HG03571 (cell line): ENCODE results near the gene ARHGAP4.

Source experiments
- ATAC-seq: cut with Tn5 transposase; IDR thresholded peaks from one replicate; pipeline ENCODE4 v1.9.1; 2021; ENCODE audit not compliant: unreplicated experiment

ARHGAP4 gene

DNA sequence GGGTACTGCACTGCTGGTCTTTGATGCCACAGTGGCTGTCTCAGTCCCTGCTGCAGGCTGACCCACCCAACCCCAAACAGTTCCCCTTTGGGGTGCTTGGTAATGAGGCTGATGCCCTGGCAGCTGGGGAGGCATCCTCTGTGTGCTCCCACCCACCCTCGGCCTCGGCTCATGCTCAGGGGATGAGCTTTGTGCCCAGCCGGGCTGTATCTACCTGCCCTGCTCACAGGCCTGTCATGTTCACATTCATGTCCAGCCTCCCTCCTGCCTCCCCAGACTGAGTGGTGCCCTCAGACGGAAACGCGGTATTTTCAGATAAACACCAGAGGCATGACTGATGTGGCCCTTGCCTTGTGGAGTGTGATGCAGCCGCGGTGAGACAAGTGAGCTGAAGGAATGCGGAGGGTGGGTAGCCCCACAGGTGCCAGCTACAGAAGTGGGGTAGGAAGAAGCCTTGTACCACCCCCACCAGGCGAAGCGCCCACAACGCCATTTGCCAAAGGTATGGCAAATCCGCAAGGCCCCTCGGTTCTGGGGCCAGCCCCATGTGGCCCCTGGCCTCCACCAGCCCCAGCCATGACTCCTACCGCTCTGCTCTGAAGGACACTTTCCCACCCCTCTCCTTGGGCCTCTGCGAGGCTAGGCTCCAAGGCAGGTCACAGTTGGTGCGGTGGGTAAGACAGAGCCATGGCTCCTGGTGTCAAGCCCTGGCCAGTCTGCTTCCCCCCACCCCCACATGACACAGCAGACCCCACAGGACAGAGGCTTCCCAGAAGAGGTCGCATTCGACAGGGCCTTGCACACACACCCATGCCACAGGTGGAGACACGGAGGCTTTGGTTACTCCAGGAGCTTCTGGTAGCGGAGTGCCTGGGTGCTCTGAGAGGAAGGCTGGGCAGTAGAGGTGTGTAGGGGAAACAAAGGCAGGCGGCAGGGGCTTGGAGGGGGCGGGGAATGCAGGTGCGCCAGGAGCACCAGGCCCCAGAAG is 20.2 kb upstream of the ARHGAP4 start:
- ATAC-seq = no peak

DNA sequence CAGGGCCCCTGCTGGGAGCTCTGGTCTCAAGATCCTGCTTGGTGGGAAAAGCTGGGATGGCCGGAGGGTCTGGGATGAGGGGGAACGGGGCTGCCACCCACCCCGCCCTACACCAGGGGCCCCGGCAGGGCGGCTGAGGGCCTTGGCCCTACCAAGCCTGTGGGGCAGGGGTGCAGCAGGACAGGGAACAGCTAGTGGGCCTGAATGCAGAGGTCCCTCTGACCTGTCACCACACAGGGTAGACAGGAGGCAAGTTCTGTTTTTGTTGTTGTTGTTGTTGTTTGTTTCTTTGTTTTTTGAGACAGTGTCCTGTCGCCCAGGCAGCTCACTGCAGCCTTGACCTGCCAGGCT is 18.7 kb upstream of the ARHGAP4 start:
- ATAC-seq = no peak

DNA sequence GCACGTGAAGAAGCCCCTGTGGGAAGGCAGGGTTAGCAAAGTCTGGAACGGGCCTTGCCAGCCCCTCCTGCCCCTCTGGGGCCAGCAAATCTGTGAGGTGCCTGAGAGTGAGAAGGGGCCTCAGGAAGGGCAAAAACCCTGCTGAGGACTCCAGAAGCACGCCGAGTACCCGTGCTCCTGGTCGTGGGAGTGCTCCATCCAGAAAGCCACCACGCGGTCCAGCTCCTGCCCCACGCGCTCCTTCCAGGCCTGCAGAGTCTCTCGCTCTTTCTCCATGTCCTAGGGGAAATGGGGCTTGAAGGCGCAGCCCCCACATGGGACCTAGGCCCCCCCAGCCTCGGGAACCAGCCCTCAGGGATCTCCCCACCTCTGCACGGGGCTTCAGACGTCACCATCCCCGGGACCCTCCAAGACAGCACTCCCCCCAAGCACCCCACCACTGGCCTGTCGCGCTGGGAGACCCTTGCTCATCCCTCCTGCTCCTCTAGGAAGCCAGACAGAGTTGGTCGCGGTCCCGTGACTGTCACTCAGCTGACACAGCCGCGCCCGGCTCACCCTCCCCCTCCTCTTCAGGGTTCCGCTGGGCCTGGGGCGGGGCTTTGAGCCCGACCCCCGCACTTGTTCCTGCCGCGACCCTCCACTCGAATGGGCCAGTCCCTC is 18.2 kb upstream of the ARHGAP4 start, which contains the start of gene RENBP:
Gene RENBP (minus strand): TSS at position 504 of the 660 bp plus-strand sequence. CDS start 33 bp downstream, at position 471.
- no peak for ATAC-seq

DNA sequence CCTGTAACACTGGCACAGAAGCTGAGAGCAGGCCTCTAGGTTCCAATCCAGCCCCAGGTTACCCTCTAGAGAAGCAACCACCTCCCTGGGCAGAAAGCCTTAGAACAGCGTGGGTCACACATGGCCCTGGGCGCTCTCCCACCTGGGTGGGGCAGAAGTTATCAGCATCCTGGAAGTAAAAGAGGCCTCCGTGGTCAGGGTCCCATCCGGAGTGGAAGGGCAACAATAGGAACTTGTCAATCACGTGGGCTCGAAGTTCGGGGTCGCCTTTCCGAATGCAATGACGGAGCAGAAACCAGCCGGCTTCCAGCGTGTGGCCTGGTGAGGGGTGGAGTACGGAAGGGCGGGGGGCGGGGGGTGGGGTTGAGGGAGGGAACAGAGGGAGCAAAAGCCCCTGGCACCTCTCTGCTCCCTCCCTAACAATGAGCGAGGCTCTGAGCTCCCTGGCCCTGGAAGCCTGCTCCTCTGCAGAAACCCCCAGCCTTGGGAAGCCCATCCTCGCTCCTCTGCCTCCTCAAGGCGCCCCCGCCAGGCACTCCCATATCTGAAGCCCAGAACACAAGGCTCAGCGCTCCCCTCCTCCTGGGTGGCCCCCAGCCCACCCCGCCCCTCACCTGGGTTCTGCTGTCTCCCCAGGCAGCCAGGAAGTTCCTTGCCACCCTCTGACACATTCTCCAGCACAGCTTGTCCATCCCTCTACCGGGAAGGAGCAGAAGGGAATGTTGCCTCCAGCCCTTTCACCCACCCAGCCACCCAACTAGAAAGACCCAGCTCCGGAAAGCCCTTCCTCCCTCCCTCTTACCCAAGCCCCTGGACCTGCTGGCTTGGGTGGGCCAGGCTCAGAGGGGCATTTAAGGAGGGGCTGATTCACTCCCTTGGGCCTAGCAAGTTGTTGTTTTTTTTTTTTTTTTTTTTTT is 15.5 kb upstream of the ARHGAP4 start:
- no peak for ATAC-seq

DNA sequence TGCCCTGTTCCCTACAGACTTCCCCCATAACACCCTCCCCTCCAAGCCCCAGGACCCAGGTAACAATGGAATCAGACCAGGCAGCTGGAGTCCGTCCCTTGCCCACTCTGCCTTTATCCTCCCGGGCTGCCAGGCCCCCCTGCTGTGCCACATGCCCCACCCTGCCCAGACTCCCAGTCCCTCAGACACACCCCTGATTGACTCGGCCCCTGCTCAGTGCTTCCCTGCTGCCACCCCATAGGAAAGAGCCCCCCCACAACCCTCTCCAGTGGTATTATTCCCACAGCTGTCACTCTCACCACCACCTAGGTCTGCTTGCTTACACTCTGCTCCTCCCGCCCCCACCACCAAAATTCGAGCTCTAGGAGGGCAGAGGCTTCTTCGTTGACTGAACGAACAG is 13.5 kb upstream of the ARHGAP4 start:
- ATAC-seq = no peak

DNA sequence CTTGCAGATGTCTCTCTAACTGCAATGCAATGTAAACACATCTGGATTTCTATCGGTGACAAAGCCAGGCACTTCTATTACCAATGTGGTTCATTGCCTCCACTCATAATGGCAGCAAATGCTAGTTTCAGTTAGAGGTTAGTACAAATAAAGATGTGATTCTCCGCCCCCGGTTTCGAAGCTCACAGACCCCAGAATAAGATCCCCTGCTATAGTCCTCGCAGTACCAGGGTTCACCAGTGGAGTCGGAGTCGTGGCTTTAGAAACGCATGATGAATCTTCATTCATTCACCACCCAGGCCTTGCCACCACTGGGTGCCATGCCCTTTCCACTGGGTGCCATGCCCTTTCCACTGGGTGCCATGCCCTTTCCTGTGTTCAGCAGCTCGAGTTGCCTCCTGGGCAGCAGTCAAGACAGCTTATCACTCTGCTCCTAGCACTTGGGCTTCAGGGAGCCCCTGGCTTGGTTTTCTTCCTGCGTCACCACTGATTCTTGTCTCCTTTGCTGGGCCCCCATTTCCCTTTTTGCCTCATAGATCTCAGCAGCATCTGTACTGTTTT is 12.2 kb upstream of the ARHGAP4 start:
- ATAC-seq = no peak

DNA sequence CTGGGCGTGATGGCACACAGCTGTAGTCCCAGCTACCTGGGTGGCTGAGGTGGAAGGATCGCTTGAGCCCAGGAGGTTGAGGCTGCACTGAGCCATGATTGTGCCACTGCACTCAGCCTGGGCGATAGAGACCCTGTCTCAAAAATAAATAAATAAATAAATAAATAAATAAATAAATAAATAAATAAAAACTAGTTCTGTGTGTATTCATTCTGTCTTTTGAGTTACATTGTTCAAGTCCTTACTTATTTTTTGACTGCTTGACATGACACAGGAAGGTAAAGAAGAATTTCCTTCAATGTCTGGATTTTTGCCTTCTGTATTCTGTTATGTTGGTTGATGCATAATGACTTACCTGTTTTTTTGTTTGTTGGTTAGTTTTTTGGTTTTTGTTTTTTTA is 11.0 kb upstream of the ARHGAP4 start:
- ATAC-seq = no peak

DNA sequence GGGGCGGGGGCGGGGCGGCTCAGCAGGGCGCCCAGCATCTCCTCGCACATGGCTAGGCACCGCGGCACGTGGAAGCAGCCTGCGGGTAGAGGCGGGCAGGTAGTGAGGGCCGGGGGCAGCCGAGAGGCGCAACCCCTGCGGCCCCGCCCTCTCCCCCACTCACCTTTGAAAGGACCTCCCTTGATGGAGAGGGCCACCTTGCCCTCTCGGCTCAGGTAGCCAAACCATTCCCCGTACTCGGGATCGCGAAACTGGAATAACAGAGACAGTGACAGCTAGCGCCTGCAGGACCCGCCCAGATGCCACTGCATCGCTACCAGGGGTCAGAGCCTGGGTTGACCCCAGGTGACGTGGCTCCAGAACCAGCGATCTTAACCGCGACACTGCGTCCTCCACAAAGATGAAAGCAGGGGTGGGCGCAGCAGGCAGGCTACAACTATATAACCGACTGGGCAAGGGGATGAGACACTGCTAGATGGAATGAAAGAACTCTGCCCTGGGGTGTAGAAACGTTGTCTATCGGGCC is 9.3 kb upstream of the ARHGAP4 start:
- ATAC-seq = peak; percentile 23

DNA sequence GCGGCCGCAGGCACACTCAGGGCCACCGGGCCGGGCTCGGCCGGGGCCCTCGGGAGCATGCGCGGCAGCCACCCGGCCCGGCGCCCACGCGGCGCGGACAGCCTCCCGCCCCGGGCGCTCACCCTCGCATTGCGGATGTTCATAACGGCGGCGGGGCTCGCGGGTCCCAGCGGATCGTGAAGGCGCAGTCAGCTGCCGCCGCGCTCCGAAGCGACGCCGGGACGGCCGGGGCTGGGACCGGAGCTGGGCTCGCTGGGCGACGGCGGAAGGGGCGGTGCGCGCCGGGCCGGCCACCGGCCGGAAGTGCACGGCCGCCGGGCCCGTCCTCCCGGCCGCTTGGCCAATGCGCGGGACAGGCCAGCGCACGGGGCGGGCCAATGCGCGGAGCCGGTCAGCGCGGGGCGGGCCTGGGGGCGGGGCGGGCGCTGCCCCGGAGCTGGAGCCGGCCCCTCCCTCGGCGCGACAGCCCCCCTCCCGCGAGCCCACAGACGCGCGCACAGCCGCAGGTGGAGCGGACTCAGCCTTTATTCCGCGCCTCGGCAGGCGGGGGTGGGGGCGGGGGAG is 8.8 kb upstream of the ARHGAP4 start, which contains the start of gene NAA10:
Gene NAA10 (minus strand): TSS at position 276 of the 564 bp plus-strand sequence. CDS start 133 bp downstream, at position 143.
- peak; percentile 78 for ATAC-seq

DNA sequence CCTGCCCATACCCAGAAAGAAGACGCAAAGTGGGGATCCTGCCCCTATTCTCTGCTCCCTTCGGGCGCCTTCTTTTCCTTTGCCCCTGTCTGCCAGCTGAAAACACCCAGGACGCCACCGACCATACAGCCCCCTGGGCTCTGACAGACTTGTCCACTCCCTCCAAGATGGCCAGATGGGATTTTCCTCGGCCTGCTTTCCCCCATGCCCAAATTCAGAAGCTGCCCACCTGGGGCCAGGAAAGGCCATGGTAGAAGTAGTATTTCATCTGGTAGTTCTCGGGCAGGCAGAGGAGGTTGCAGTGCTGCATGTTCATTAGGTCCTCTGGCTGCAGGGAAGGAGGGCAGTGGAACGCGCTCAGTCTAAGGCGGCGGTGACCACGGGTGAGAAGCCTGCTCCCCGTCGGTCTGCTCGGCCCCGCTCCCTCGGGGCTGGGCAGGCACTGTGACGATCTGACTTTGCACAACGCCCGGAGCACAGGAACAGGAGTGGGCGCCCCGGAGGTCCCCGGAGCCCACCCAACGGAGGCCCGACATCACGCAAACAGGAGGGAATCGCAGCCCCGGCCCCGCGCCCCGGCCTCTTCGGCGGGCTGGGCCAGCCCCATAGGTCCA is 8.2 kb upstream of the ARHGAP4 start:
- peak; percentile 2 for ATAC-seq

DNA sequence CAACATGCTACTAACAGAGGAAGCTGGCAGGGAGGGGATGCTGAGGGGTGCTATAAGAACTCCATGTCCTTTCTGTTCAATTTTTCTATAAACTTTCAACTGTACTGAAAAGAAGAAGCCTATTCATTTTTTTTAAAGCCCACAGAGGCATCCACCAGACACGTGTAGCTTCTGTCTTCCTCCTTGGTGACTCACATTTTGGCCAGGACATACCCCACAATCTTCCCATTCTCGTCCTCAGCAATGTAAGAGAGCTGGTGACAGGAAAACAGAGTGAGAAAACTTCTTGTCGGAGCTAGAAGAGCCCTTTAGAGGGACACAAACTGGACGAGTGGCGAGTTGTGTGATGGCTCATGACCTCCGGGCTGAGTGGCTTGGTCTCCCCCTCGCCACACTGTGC is 7.7 kb upstream of the ARHGAP4 start:
- ATAC-seq = no peak

DNA sequence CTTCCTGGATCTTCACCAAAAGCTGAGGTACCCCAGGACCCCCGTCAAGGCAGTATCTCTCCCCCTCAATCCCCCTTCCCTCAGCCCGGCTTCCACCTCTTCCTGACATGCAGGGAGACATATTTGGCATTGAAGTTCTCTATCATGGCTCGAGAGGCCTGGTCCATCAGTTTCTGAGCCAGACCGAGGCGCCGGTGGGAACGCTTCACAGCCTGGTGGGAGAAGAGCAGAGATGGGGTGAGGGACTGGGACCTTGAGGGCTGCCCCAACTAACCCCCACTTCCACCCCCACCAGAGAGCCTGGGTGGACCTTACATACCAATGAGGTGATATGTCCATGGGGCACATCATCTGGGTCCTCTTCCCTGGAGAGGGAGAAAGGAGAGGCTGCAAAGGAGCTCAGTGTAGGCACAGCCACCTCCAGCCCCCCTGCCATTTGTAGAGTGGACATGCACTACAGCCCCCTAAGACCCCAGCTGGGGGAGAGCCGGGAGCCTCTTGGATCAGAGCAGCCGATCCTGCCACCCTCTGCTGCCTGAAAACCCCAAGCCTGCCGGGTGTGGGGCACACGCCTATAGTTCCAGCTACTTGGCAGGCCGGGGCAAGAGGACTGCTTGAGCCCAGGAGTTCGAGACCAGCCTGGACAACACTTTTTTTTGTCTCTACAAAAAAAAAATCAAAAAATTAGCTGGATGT is 6.3 kb upstream of the ARHGAP4 start:
- no peak for ATAC-seq

DNA sequence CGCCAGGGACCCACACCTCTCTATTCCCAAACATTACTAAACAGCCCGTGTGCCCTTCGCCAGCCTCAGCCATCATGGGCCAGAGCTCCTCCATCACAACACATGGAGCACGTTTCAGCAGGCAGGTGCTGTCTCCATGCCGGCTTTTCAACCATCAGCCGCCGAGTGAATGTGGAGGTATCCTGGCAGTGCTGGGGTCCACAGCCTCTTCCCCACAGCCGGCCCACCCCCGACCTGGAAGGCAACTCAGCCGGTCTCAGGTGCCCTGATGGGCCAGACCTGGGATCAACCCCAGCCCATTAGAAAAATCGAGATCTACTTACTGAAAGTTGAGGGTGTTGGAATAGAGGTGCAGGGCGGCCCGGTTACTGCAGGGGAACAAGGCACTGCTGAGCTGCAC is 5.7 kb upstream of the ARHGAP4 start:
- no peak for ATAC-seq

DNA sequence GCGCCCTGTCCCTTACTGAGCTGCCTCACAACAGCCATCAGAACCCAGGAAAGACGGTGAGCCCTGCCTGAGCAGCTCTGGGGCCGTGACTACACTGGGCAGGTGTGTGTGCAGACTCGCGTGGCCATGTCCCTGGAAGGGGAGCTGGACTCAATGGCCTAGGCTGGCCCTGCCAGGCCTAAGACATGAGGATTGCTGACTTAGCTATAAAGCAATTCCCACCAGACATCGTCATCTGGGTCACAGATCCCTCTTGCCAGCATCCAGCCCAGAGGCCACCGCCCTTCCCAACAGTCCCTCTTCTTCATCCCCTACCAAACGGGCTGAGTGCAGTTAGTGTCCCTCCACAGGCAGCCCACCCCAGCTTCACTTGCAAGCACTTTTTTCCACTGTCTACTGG is 5.1 kb upstream of the ARHGAP4 start:
- no peak for ATAC-seq

DNA sequence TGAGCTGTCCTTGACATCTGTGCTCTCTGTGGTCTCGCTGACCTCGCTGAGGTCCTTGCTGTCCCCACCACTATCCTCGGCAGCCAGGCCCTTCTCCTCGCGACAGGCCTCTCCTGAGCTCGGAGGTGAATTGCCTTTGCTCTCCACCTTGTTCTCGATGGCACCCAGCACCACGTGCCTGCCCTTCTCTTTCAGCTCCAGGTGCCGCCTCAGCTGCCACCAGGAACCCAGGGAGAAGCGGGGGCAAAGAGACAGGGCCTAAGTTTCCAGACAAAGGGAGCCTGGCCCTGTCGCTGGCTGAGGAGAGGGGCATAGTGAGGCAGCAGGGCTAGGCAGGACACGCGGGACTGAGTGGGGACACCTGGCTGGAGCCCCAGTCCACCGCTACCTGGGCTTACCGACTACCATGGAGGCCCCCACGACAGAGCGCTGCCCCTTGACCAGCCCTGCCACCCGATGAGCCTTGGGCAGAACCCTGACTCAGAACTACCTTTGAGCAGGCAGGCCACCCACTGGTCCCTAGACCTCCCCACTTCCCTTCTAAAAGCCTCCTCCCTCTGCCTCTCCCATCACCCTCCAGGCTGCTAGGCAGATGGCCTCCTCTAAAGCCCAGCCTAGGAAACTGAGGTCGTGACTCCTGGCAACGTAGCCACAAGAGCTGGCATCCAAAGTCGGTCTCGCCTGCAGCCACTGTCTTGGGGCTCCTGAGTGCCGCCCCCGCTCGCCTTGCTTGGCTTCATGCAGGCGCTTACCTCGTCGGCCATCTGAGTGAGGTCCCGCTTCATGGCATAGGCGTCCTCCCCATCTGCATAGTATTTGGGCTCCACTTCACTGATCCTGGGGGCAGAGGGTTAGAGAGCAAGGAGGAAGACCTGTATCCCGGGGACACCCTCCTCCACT is 4.2 kb upstream of the ARHGAP4 start:
- no peak for ATAC-seq

DNA sequence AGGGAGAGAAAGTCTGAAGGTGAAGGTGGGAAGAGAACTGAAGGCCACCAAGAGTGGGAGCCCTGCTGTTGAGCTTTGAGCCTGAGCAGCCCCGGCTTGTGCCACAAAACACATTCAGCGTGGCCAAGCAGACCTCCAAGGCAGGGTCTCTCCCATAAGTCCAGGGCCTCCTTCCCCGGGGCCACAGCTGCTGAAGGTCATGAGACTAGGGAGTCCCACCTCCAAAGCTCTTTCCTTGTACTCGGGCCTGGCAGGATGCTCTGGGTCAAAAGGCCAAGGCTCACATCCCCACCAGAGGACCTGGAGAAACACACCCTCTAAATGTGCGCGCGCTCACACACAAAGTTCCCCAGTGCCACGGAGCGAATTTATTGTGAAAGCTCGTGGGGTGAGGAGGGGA is 3.5 kb upstream of the ARHGAP4 start:
- ATAC-seq = no peak

DNA sequence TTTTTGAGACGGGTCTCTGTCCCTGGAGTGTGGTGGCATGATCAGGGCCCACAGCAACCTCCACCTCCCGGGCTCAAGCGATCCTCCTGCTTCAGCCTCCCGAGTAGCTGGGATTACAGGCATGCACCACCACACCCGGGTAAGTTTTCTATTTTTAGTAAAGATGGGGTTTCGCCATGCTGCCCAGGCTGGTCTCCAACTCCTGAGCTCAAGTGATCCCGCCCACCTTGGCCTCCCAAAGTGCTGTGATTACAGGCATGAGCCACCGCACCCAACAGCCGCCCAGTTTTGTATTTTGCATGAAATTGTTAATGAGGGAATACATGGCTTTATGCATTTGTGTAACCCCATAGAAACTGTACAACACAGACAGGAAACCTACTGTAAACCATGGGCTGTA is 2.8 kb upstream of the ARHGAP4 start:
- ATAC-seq = no peak
